ENCODE measurements around the gene CCDC146.
A peak's percentile ranks its signal among the peaks of the same experiment; 100 is the strongest.

CCDC146 gene

GRCh38 chr7:77244222-77244934 is 122.0 kb downstream of the CCDC146 start:
- DNase-seq (ENCODE audit: low read depth): no peak

GRCh38 chr7:77245015-77245755 is 122.8 kb downstream of the CCDC146 start:
- DNase-seq (ENCODE audit: low read depth): no peak

- no peak for DNase-seq (ENCODE audit: low read depth)
Observed at GRCh38 chr7:77246026-77246640, 123.7 kb downstream of the CCDC146 start.

- peak; percentile 55 for DNase-seq (ENCODE audit: low read depth)
Observed at GRCh38 chr7:77247206-77247850, 124.9 kb downstream of the CCDC146 start.

- DNase-seq (ENCODE audit: low read depth): no peak
Observed at GRCh38 chr7:77248154-77248553, 125.7 kb downstream of the CCDC146 start.

- no peak for DNase-seq (ENCODE audit: low read depth)
Observed at GRCh38 chr7:77252506-77252905, 130.1 kb downstream of the CCDC146 start.

- DNase-seq (ENCODE audit: low read depth): no peak
Observed at GRCh38 chr7:77253151-77253550, 130.7 kb downstream of the CCDC146 start.

- DNase-seq (ENCODE audit: low read depth): no peak
Observed at GRCh38 chr7:77254429-77254828, 132.0 kb downstream of the CCDC146 start.

- DNase-seq (ENCODE audit: low read depth): no peak
Observed at GRCh38 chr7:77254915-77255314, 132.5 kb downstream of the CCDC146 start.

GRCh38 chr7:77258014-77258413 is 135.6 kb downstream of the CCDC146 start:
- DNase-seq (ENCODE audit: low read depth): no peak

- no peak for DNase-seq (ENCODE audit: low read depth)
Observed at GRCh38 chr7:77258593-77258992, 136.2 kb downstream of the CCDC146 start.

GRCh38 chr7:77262316-77262715 is 139.9 kb downstream of the CCDC146 start:
- no peak for DNase-seq (ENCODE audit: low read depth)

GRCh38 chr7:77265666-77266065 is 143.3 kb downstream of the CCDC146 start:
- DNase-seq (ENCODE audit: low read depth): no peak

- no peak for DNase-seq (ENCODE audit: low read depth)
Observed at GRCh38 chr7:77266291-77266794, 143.9 kb downstream of the CCDC146 start.

GRCh38 chr7:77269360-77270093 is 147.1 kb downstream of the CCDC146 start:
- DNase-seq (ENCODE audit: low read depth): no peak

GRCh38 chr7:77270094-77270480 is 147.7 kb downstream of the CCDC146 start:
- no peak for DNase-seq (ENCODE audit: low read depth)

GRCh38 chr7:77271766-77272165 is 149.4 kb downstream of the CCDC146 start:
- DNase-seq (ENCODE audit: low read depth): no peak

- DNase-seq (ENCODE audit: low read depth): peak; percentile 58
Observed at GRCh38 chr7:77275663-77276062, 153.2 kb downstream of the CCDC146 start.

- DNase-seq (ENCODE audit: low read depth): no peak
Observed at GRCh38 chr7:77276120-77276519, 153.7 kb downstream of the CCDC146 start.

- DNase-seq (ENCODE audit: low read depth): peak; percentile 10
Observed at GRCh38 chr7:77281780-77282478, 159.5 kb downstream of the CCDC146 start.

GRCh38 chr7:77282897-77283296 is 160.5 kb downstream of the CCDC146 start:
- no peak for DNase-seq (ENCODE audit: low read depth)

Data from fibroblast of gingiva (primary cell).